HPDE6-E6E7 (cell line): Measurements from ENCODE around the gene PAX5.

Experiments used
- DNase-seq: peaks from one replicate; pipeline ENCODE4 v3.0.0; 2011; ENCODE audit warnings: missing footprints; ENCODE audit errors: extremely low spot score

PAX5 gene

DNA sequence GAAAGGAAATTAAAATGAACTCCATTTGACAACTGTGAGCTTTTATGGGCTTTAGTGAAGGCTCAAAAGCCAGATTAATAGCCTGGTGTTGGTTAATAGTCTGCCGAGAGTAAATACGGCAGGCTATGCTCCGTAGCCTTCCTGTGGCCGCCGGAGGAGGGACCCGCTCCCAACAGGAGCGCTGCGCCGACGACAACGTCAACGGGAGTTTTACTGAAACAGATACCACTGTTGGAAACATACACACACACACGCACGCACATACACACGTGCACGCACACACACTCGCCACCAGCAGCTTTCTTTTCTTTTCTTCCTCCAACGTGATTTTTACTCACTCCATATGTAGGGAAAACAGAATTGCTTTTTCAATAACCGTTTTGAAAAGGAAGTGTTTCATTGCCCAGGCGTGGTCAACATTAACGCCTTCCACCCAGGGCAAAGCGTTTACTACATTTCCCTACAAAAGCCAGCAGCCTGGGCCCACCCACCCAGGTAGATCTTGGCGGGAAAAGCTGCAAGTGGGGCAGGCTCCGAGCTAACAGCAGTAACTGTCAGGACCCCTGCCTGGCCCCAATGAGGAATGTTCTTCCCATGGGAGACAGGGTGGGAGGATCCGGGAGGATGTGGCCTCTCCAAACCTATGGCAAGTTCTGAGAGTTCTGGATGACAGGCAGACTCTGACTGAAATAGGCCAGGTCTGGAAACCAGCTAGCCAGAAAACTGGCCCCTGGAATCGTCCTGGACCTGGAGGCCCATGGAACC, 72.3 kb downstream of the PAX5 start:
- no peak for DNase-seq

DNA sequence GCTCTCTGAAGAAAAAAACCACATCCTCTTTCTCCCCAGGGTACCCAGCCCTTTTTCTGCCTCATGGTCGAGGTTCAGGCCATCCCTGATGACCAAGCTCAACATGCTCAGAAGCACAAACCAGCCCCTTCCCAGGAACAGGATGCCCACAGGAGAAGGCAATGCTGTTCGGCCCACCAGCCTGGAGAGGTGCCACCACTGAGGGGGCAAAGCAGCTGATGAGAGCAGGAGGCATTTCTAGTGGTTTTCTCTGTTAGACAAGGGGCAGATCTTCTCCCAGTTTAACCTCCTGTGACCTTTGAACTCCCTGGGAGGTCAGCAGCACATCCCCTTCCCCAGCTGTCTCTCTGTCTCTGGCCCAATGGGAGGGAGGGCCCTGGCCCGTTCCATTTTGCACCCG, 73.0 kb downstream of the PAX5 start:
- DNase-seq: no peak

DNA sequence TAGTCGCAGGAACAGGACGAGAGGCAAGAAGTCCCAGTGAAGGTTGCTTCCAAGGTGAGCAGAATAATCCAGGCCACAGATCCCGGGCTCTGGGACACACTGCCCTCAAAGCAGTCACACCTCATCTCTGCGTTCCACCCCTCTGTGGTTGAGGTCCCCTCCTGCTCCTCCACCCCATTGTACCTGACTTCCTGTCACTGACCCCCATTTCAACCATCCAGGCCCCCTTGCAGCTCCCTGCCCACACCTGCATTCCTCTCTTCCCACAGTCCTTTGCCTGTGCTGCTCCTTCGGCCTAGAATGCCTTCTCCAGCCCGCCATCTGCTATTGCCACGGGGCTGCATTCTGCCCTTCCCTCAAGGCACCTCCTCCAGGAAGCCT, 73.5 kb downstream of the PAX5 start:
- no peak for DNase-seq

DNA sequence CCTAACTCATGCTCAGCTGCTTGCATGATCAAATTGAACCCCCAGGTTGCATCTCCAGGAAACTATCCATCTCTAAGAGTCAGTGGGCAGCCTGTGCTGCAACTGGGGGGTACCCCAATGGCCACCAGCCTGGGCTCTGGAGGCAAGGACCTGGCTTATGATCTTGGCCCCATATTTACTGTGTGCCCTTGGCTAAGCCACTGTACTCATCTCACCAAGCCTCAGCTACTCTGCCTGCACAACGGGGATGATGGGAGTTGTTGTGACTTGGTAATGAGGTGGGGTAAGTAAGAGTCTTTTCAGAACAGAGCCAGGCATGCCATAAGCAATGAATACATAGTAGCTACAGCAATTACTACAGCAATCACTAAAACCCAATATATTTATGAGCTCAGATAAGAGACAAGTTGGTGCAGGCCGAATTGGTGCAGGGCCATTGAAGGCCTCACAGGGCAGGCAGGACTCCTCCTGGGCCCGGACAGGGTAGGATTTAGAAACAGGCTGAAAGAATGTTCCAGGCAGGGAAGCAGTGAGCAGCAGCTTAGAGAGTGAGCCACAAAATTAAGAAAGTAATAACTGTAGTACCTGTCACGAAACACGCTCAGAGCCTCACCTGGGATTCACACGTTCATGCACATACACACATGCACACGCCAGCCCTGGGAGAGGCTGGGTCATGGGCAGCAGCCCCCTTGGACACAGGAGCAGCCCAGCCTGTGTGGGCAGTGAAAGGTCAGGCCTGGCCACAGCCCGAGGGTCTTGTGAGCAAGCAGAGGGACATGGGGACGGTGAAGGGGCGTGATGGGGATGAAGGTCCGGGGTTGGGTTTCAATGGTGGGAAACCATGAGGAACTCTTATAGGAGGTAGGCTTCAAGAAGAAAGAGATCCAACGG, 74.1 kb downstream of the PAX5 start:
- DNase-seq: no peak

DNA sequence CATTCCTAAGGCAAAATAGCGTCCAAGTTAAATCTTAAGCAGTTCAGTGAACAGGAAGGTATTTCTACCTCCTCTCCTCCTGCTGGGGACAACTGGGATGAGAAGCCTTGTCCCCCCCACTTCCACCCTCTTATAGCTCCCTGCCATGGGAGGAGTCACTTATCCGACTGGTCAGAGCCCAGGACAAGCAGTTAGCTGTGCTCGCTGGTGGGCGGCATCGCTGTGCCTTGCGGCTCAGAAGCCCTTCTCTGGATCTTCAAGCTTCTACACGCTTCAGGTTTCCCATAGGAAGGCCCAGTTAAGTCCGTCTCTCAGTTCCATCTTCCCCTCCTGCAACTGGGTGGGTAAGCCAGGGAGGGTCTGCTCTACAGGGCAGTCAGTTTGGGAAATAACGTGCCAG, 77.2 kb downstream of the PAX5 start:
- no peak for DNase-seq

DNA sequence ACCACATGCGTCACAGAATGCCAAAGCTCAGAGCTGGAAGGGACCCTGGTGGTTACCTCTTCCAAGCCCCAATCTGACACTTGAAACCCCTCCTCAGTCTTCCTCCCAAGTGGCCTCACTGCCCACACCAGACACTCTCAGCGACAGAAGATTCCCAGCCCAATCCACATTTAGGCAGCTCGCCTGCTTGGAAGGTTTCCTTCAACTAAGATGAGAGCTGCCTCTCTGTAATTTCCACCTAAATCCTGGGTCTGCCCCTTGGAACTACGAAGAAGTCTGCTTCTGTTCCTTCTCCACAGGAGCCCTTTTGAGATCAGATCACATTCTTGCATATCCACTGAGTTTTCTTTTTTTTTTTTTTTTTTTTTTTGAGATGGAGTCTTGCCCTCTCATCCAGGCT, 83.7 kb downstream of the PAX5 start:
- no peak for DNase-seq

DNA sequence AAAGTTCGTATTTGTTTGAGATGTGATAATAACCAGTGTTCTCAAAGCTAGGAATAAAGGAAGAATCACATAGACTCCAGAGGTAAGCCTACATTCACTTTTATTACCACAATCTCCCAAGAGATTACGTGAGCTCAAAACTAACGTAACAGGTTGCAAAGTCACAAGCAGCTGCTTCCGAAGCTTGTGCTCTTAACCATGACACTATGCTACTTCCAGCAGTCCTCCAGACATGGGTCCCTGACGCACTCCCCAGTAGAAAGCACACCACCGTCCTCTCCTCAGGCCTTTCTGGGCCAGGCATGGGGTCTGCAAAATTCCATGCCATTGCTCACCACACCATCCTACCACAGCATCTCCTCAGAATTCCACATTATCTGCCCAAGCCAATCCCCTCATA, 84.6 kb downstream of the PAX5 start:
- DNase-seq: no peak

DNA sequence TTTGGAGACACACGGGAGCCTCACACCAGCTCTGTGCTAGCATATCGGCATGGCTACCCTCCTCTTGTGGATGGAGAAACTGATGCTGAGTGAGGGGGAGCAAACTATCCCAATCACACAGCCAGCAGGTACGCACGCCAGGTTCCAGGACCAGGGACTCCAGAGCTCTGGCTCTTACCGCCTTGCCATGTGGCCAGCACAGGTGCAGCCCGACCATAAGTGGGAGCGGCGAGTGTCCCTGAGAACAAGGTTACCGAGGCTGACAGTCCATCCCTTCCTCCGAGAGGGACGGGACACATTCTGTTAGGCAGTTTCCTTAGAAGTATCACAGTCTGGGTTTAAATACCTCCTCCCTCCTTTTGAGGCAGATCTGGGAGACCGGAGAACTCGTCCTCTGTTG, 86.0 kb downstream of the PAX5 start:
- DNase-seq: no peak

DNA sequence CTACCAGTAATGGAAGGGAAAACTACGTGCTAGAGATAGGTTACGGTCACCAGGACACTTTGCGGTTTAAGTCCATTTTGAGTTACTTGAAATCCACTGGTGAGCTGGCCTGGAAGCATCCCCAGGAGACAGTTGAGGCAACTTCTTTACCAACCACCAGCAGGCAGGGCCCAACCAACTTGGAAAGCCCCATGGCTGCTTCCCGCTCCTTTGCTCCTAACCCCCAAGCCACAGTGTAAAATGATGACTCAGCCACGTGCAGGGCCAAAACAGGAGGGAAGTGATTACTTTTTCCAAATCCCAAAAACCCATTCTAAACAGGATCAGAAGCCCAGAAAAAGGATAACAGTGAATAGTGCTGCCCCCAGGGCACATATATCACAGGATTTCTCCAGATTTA, 87.4 kb downstream of the PAX5 start:
- no peak for DNase-seq

DNA sequence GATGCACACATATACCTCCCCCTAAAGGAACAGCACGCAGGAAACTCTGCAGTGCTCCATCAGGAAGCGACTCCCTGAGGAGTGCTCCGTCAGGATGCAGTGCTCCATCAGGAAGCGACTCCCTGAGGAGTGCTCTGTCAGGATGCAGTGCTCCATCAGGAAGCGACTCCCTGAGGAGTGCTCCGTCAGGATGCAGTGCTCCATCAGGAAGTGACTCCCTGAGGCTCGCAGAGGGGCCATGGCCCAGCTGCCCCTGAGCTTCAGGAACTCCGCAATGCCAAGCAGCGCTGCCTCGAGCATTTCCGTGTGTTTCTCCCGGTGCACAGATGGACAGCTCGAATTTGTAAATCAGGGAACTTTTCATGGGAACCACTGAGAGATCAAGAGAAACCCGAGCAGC, 88.1 kb downstream of the PAX5 start:
- DNase-seq: no peak

DNA sequence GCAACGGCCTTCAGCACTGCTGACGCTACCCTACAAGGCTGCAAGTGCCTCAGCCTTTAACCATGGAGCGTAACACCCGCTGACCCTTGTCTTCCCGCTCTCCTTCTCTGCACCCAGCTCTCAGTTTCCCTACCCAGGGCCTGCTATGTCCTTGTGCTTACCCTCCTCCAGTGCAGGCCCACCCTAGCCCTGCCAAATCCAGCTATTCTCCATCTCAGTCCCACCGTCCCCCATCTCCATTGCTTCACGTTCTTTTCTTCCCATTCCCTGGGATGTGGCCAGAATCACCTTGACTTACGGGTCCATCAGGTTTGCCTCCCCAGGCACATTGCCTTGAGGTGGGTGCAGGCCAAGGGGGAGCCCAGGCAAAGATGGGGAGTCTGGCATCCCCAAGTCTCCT, 91.2 kb downstream of the PAX5 start:
- no peak for DNase-seq

DNA sequence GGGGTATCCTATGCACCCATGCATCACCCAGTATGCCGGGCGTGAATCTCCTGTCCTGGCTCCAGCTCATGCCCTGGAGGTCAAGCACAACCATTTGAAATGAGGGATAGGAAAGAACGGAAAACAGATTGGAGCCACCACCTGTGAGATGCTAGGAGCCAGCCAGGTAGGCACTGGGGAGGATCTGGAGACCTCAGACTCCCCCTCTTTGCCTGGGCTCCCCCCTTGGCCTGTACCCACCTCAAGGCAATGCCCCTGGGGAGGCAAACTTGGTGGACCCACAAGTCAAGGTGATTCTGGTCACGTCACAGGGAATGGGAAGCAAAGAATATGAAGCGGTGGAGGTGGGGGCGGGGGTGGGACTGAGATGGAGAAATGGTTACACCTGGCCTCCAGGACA, 92.6 kb downstream of the PAX5 start:
- DNase-seq: no peak

DNA sequence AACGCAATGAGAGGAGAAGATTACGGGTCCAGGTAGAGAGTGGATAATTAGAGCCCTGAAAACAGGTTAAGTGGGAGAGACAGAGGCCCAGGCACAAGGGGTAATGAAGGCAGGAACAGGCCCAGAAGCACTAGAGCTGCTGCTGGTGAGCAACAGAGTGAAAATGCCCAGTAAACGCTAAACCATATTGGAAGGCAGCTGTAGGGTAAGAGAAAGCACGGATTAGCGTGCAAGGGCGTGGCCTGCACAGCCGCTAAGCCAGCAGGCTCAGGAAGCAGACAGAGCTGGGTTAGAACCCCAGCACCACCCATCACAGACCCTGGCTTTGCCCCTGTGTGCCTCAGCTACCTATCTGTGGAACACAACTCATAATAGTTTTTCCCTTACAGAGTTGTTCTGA, 93.2 kb downstream of the PAX5 start:
- DNase-seq: no peak

DNA sequence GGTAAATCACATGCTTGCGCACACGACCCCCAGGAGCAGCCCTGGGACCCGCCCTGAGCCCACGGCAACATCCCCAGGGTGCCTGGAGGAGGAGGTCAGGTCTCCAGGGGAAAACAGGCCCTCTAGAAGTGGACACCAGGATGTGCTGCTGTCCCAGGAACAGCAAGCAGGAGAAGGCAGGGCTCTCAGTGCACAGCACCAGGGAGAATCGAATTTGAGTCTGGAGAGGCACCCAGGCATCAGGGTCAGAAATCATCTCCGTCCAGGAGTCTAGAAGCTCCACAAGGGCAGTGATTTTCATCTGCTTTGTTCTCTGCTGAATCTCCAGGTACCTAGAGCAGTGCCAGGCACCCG, 93.6 kb downstream of the PAX5 start:
- no peak for DNase-seq

DNA sequence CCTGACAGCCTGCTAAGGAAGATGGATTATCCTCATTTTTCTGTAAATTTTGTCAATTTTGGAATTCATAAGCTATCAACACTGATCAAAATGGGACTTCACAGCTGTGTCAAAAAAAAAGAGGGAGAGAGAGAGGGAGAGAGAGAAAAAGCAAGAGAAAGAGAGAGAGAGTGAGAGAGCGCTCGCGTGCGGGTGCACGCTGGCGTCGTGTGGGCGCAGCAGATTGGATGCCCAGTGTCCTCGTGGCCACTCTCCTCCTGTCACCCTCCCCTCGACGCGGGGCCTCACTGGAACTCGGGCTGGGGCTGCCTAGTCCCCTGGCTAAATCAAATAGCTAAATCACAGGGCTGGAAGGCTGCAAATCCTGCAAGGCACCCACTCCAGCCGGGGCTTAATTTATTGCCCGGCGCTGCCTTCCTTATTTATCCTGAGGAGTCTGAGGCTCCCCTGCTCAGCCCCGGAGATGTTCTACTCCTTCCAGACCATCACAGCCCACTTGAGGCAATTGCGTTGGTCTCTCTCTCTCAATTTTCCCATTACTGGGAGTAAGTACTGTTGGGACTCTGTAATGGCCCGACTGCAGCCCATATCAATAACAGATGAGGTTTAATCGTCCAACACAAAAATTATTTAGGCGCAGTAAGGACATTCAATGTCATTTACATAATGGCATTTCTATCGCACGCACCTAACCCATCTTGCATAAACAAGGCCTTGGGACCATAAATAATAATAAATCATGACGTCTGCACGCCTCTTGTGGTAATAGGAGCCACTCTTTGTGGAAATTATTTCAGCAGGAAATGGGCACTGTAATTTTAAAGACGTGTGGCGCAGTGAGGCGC, 94.2 kb downstream of the PAX5 start:
- no peak for DNase-seq

DNA sequence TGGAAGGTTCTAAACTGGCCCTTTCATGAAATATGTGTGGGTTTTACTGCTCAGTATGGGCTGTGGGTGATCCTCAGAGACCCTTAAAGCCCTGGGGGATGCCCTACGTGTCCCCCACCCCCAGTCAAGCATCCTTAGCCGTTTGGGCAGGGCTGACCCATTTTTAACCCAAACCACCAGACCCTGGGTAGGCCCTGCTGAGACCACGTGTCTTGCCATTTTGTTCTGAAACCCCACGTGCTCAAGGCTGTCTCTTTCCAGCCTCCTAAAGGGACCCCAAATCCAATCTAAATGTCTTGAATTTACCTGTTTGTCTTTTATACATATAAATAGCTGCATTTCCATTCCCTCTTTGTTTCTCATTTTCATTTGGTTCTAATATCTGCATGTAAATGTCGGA, 94.9 kb downstream of the PAX5 start:
- no peak for DNase-seq

DNA sequence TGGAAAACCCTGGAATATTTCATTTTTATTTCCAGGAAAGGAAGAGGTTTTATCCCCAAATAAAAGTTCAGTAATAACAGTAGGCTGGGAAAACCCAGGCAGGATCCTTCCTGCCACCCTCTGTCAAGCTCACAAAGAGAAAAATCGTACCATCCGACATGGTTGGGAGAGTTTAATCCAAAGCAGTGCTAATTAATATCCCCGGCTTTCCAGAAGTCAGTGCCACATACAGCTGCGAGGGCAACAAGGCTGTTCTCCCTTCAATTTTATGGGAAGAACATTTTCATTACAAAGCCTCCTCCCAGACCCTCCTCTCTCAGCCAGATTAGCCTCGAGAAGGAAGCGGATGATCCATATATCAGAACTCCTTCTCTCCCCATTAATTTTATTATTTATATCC, 95.5 kb downstream of the PAX5 start:
- no peak for DNase-seq

DNA sequence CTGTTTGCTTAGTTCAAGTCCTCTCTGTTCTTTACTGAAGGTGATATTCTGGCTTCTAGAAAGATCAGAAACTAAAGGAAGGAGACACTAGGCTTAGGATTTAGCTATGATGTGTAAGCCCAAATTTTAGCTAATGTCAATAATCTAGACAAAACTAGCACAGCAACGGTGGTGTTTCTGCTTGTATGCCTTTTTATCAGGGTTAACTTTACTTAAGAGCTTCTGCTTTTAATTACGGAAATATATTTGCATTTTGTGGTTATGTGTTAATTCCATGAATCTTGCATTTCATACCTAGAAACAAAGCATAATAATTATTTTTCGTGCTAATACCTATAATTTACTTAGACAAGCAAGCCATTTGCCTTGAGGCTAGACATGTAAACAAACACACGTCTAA, 96.1 kb downstream of the PAX5 start:
- no peak for DNase-seq

DNA sequence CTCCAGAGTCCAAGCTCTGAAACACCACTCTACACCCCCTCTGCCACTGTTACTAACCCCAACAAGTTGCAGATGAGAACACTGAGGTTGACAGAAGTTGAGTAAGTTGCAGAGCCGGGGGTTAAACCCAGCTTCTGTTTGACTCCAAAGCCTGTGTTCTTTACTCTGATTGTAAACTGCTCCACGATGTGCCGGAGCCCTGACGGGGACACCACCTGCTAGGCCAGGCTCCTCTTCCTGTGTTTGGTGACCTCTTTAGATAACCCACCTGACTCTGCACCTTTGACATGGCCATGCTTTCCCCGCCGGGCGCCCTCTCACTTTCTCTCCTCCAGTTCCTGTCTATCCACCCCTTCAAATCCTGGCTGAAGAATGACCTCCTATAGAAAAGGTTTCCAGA, 96.7 kb downstream of the PAX5 start:
- no peak for DNase-seq

DNA sequence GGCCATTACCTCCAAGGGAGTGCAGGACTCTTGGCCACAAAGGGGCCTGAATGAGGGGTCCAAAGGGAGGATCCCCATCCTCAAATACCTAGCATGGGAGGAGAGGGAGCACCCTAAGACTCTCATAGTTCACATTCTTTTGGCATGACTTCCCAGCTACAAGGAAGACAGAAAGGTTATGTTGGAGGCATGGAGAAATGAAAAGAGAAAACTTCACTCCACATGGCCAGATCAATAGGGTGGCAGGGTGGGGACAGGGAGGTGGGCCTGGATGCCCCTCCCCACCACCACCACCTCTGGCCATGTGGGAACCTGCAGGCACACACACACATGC, 97.6 kb downstream of the PAX5 start:
- DNase-seq: no peak

DNA sequence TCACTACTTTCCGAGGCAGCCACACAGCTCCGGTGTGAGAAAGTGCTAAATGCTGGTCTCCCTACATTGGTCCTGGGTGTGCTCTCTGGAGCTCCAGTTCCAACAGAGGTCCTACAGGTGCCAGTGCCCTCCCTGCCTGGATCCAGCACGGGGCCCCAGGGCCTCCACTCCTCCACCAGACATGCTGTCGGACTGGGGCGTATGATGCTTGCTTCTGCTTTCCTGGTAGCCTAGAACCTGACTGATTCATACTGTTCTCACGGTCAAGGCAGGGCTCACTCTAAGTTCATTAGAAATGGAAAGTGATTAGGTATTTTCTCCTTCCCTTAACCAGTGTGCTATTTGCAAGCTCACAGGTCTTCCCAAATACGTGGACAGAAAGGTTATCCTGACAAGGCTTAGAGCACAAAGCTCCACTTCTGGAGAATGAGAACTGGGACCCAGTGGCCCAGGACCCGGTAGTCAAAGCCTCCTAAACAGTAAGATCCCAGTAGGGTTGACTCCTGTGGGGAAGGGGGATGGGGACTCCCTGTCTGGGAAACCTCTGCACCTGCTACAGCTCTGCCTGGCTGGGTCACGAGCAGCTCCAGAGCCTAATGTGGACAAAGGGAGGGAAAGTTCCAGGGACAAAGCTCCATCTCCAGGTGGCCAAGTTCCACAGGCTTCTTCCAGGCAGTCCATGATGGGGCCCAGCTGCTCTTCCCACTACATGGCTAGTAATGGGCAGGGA, 98.1 kb downstream of the PAX5 start:
- DNase-seq: no peak

DNA sequence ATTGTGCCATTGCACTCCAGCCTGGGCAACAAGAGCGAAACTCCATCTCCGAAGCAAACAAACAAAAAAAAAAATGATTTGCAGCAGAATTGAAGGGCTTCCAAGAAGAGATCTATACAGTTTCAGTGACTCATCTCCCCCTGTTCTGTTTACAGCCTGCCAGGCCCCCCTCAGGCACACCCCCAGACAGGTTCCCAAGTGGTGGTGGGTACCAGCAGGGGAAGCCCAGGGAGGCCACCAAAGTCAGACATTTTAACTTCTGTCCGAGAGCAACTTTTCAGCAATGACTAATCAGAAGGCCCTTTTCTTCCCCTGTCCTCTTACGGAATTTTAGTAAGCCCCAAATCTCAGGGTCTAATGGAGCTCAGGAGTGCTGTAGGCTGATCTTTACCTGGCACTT, 98.7 kb downstream of the PAX5 start:
- no peak for DNase-seq
